Stimulated activated CD8-positive, alpha-beta memory T cell treated with anti-CD3 and anti-CD28 coated beads, Interleukin-15, amount 100 ng/mL, for 4 hours (primary cell): ENCODE results near the gene ATP10B.

Experiments
- DNase-seq, 2 donors: peaks; one replicate each; pipeline ENCODE4 v3.0.0-alpha.2; 2020; ENCODE audit warnings: low read depth in 2 of 2

The ATP10B gene

GRCh38 chr5:160692271-160692670, 159.7 kb downstream of the ATP10B start:
- no peak for DNase-seq

DNA sequence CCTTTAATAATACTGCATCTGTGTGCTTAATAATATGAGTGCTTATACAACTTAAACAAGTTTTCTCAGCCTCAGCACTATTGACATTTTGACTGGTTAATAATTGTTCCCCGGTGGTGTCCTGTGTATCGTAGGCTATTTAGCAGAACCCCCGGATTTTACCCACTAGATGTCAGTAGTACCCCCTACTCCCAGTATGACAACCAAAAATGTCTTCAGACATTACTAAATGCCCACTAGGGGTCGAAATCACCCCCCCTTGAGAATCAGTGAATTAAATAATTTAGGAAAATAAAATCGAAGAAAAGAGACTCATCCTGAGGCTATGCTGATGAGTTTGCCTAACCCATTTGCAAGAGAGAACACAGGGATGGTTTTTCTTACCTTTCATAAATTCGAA, 166.3 kb downstream of the ATP10B start:
- no peak for DNase-seq

GRCh38 chr5:160685219-160685618, 166.8 kb downstream of the ATP10B start:
- DNase-seq = no peak

DNA sequence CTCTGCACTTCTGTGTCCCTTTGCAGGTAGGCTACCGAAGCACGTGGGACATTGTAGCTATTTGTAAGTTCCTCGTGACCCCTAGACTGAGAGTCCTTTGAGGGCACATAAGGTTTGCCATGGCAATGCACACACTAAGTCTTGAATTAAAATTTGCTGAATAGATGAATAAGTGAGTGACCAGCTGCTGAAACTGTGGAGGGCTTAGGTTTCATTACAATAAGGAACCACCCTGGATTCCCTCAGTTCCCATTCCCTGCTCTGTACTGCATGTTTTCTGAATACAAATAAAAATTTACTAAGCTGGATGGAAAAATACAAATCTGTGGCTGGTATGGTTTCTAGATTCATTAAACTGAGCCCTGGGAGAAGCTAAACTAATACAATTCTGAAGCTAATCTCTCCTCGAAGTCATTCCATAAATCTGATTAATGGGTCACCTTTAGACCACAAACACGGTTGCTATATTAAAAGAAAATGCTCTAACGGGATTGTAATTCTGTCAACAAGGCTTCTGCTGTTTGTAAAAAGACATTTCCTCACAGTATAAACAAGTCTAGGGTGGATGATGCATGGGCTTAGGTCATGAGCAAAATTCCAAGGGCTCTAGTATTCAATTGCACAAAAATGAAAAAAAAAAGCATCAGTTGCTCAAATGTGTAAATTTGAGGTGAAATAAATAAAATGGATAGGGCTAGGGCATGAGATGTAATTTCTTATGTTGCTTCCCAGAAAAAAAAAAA, 172.3 kb downstream of the ATP10B start:
- DNase-seq = no peak

- no peak for DNase-seq
Measured at GRCh38 chr5:160675988-160676387, 176.0 kb downstream of the ATP10B start.

GRCh38 chr5:160674901-160675300, 177.1 kb downstream of the ATP10B start:
- no peak for DNase-seq

GRCh38 chr5:160672521-160672920, 179.5 kb downstream of the ATP10B start:
- no peak for DNase-seq

DNA sequence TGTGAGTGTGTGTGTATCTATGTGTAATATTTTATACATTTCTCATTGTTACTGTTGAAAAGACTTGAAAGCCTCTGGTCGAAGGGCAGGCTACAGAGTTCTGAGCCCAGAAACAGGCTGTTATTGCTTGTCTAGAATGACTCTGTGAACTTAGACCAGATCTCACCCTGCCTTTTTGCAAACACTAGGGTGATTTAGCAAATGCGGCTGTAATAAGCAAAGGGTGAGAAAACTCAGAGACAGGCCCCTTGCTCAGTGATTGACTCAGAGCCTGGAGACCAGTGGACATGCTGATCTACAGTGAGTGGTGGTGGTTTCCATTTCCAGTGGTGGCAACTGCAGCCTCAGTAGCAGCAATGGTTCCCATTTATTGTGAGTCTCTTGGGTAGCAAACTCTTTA, 183.7 kb downstream of the ATP10B start:
- no peak for DNase-seq

DNA sequence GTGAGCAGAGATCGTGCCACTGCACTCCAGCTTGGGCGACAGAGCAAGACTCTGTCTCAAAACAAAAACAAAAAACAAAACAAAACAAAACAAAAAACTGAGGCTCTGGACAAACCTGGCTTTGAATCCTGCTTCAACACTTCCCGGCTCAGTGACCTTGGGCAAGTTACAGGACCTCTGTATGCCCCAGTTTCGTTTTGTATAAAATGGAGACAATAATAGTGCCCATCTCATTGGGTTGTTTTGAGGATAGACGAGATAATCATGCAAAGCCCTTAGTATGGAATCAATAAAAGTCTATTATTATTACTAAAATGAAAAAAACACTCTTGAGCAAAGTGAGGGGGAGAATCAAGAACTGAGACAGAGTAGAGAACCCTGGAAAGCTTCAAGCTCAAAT, 184.9 kb downstream of the ATP10B start:
- DNase-seq = no peak

DNA sequence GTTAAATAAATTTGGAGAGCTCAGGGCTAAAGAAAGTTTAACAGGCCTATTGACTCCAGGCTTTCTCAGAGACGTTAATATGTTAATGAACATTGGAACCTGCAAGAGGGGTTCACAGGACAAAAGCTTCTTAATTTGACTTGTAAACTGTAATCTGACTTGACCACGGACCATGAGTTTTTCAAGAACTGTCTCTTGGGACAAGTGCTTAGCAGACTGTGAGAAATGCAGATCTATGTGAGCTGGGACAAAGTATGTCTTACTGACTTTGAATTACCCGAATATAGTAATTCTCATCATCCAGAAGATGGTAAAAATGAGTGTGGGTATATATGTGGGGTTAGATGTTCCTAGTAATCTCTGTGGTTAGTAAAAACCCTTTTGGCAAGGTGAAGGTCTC, 186.6 kb downstream of the ATP10B start:
- no peak for DNase-seq

- DNase-seq = no peak
Measured at GRCh38 chr5:160660132-160660531, 191.9 kb downstream of the ATP10B start.

GRCh38 chr5:160657622-160658458, 194.2 kb downstream of the ATP10B start:
- DNase-seq = no peak

- DNase-seq = no peak
Measured at GRCh38 chr5:160657068-160657507, 194.9 kb downstream of the ATP10B start.

DNA sequence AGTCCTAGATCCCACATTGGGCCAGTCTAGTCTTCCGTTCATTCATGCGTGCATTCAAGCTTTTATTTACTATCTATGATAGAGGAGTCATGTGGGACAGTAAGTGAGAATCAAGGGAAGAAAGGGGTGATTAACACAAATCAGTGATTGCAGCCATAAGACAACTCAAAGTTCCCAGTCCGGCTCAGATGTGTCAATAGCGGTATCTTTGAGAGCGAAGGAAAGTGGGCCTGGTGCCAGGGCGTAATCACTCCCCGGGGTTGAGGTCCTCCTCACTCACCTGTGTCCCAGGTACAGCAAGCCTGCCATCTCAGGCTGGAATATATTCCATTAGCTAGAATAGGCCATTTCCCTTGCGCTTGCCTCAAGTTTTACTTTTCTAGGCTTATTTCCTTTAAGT, 196.3 kb downstream of the ATP10B start:
- DNase-seq = no peak

GRCh38 chr5:160651692-160652645, 200.0 kb downstream of the ATP10B start:
- DNase-seq = no peak

- no peak for DNase-seq
Measured at GRCh38 chr5:160649304-160649703, 202.7 kb downstream of the ATP10B start.

- DNase-seq = no peak
Measured at GRCh38 chr5:160646033-160646432, 206.0 kb downstream of the ATP10B start.

GRCh38 chr5:160643616-160644240, 208.3 kb downstream of the ATP10B start:
- no peak for DNase-seq

DNA sequence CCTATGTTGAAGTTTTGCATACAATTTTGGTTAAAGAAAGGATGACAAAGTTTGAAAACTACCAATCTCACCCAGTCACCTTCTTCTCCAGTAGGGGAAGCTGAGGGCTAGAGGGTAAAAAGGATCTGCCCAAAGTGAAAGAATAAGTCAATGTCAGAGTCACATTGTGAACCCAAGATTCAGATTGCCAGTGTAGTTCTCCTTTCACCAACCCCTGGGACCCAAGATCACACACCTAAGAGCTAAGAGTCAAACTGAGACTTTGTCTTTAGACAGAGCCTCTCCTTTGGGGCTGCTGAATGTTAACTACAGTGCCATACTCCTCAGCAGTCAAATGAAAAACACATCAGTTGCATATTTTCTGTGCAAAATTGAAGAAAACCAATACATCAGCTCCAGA, 210.6 kb downstream of the ATP10B start:
- no peak for DNase-seq

DNA sequence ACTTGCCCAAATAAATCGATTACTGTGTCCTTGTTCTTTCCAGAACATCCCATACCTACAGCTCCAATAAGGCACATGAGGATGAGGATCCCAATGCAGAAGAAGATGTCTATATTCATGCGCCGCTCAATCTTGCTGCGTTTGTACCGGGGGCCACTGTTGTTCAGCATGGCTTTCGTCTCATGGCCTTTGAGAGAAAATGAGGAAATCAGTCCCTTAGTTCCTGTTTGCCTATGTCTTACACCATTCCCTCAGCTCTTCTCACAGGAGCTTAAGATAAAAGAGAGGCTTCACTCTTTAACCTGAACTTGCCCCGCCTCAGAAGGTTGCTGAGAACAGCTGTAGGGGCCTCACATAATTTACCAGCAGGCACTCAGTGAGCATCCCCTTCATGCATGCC, 211.6 kb downstream of the ATP10B start:
- no peak for DNase-seq

DNA sequence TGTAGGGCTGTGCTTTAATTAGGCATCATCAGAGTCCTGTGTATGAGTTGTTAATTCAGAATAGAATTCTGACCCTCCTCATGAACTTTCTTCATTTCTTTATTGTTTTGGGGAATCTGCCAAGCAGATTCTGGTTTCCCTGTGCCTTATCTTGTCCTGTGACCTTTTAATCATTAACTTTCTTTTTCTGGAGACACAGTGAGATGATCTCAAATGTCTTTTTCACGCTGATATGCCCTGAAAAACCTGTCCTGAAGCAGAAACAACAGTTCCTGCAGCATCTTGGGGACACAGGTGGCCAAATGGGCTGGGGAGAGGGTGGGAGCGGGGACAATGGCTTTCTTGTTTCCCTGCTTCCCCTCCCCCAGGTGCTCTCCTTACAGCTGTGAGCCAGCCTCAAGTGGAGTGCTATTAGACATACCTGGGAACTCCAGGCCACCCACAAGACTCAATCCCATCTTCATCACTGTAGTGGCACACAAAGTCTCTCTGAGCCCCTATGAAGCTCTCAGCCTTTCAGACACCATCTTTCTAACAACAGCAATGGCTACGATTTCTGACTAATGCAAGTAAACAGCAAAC, 213.8 kb downstream of the ATP10B start:
- no peak for DNase-seq
